Tibial artery (tissue), 4 donors: ENCODE measurements around the gene RELA.
"Not testable (repeated sequence)": the region's sequence is repeated elsewhere in the genome, so short reads cannot be mapped to it uniquely, and the experiment has no call there.

Source experiments
- DNase-seq, 2 donors: peaks; one replicate each; pipeline ENCODE4 v3.0.0-alpha.2; 2019
- H3K27ac ChIP-seq, 2 donors: fragments of 200-600 bp; sonication (generic) in 1 of 2; 1 replicate in 1 of 2; 2 replicates in 1 of 2; pipeline ENCODE4 v1.5.1; 2018 to 2019; ENCODE audit warnings: mild to moderate bottlenecking in 1 of 2
- H3K27me3 ChIP-seq, 2 donors: fragments of 200-600 bp; sonication (generic) in 1 of 2; one replicate each; pipeline versions ENCODE4 v1.5.1 to v1.6.0; 2016 to 2019
- H3K36me3 ChIP-seq, 3 donors: fragments of 200-600 bp; sonication (generic) in 2 of 3; one replicate each; pipeline ENCODE4 v1.5.1; 2016 to 2019; ENCODE audit warnings: mild to moderate bottlenecking in 2 of 3
- H3K4me1 ChIP-seq, 4 donors: fragments of 200-600 bp; sonication (generic) in 2 of 4; 1 replicate in 3 of 4; 2 replicates in 1 of 4; pipeline ENCODE4 v1.5.1; 2016 to 2019
- H3K4me3 ChIP-seq, 2 donors: fragments of 200-600 bp; sonication (generic) in 1 of 2; 1 replicate in 1 of 2; 2 replicates in 1 of 2; pipeline ENCODE4 v1.5.1; 2018 to 2019; ENCODE audit warnings: mild to moderate bottlenecking in 2 of 2
- H3K9me3 ChIP-seq, 3 donors: fragments of 200-600 bp; sonication (generic) in 1 of 3; one replicate each; pipeline ENCODE4 v1.5.1; 2016 to 2019
- CTCF ChIP-seq, 2 experiments: fragments of 200-600 bp in 1 of 2; fragments of 450-650 bp in 1 of 2; IDR thresholded peaks; one replicate each; pipeline ENCODE4 v1.5.1; 2017 to 2019; ENCODE audit warnings: antibody characterized with exemption in 2 of 2, mild to moderate bottlenecking in 1 of 2, moderate library complexity in 1 of 2
- intact Hi-C: fragments of 100-400 bp; cut with DNase I; formaldehyde crosslinking; loops from one replicate; pipeline ENCODE4 v1.15.0; 2023; ENCODE audit warnings: low total_unique reads

The RELA gene

GRCh38 chr11:65662799-65663638 is at the start of gene RELA:
Gene RELA, minus strand, starts transcription at chr11:65662916. Its CDS starts 84 bp downstream, at chr11:65662832.
- H3K4me1 ChIP-seq = peaks cover 0 to 44% (median 35%) of the 10 kb centered on the region in 4 donors
- peak in 1 of 2 experiments; percentile 13 for TF ChIP-seq CTCF (IDR thresholded peaks at IDR 0.05)
- intact Hi-C loops = loop anchor here (5.0 kb wide), 1 partner anchor 46 kb away; the partner anchor contains the start of gene PCNX3

GRCh38 chr11:65711785-65712632 is 49.3 kb upstream of the RELA start, which contains the start of gene KAT5:
Gene KAT5, plus strand, starts transcription at chr11:65712252. Its CDS starts 16 bp downstream, at chr11:65712268.
- Histone ChIP-seq H3K4me3 (peak within 1 kb of the TSS; percentile 58 to 69), H3K4me1 (peaks cover 0 to 22% (median 13%) of the 10 kb centered on the region in 4 donors), H3K27ac (peak within 1 kb of the TSS; percentile 93 to 97), H3K27me3 (no peaks in the 10 kb centered on the region), H3K36me3 (peaks cover 39 to 41% (median 40%) of the 10 kb centered on the region in 3 donors), H3K9me3 (no peaks in the 10 kb centered on the region)
- intact Hi-C loops = no loop called here
- peak; percentile 99 for DNase-seq
- TF ChIP-seq CTCF (IDR thresholded peaks at IDR 0.05) = peak; percentile 97 to 100

More at GRCh38 chr11:65662799-65663638, at the start of gene RELA:
- Histone ChIP-seq H3K9me3 (no peaks in the 10 kb centered on the region), H3K36me3 (peaks cover 34 to 39% (median 39%) of the 10 kb centered on the region in 3 donors), H3K4me3 (peak within 1 kb of the TSS; percentile 67 to 74), H3K27ac (peak within 1 kb of the TSS; percentile 95 to 97), H3K27me3 (no peaks in the 10 kb centered on the region)
- DNase-seq = peak; percentile 97 to 98

- TF ChIP-seq CTCF (IDR thresholded peaks at IDR 0.05) = no peak
- peak overlapping the region in 1 of 2 donors; percentile 97 for H3K27ac ChIP-seq
- peaks cover 23 to 26% (median 24%) of the 10 kb centered on the region in 3 donors for H3K36me3 ChIP-seq
- H3K9me3 ChIP-seq = no peaks in the 10 kb centered on the region
- no peak overlapping the region for H3K4me3 ChIP-seq
- intact Hi-C loops = no loop called here
- H3K4me1 ChIP-seq = peaks cover 0 to 22% (median 13%) of the 10 kb centered on the region in 4 donors
- DNase-seq = no peak
- no peaks in the 10 kb centered on the region for H3K27me3 ChIP-seq
Observed at GRCh38 chr11:65710421-65710820, 47.7 kb upstream of the RELA start.

DNA sequence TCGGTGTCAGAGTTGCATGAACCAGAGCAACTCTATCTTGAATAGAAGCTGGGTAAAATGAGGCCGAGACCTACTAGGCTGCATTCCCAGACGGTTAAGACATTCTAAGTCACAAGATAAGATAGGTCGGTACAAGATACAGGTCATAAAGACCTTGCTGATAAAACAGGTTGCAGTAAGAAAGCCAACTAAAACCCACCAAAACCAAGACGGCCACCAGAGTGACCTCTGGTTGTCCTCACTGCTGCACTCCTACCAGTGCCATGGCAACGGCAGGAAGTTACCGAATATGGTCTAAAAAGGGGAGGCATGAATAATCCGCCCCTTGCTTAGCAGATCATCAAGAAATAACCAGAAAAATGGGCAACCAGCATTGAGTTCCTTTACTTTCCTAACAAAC is 46.9 kb upstream of the RELA start:
- Histone ChIP-seq H3K4me3 (no peak overlapping the region), H3K36me3 (peaks cover 16 to 18% (median 16%) of the 10 kb centered on the region in 3 donors), H3K27me3 (peaks cover 0 to under 1% of the 10 kb centered on the region in 2 donors), H3K27ac (no peak overlapping the region), H3K4me1 (peaks cover 0 to 22% (median 11%) of the 10 kb centered on the region in 4 donors), H3K9me3 (no peaks in the 10 kb centered on the region)
- intact Hi-C loops = loop anchor here (10.0 kb wide), 1 partner anchor 275 kb away; no protein-coding TSS in a partner anchor
- TF ChIP-seq CTCF (IDR thresholded peaks at IDR 0.05) = no peak
- peak in 1 of 2 donors; percentile 45 for DNase-seq

- Histone ChIP-seq H3K4me1 (peaks cover 0 to 19% (median 9%) of the 10 kb centered on the region in 4 donors), H3K9me3 (no peaks in the 10 kb centered on the region), H3K27ac (no peak overlapping the region), H3K27me3 (peaks cover 0 to 6% of the 10 kb centered on the region in 2 donors), H3K4me3 (no peak overlapping the region), H3K36me3 (peaks cover 3 to 6% (median 4%) of the 10 kb centered on the region in 3 donors)
- TF ChIP-seq CTCF (IDR thresholded peaks at IDR 0.05) = no peak
- peak in 1 of 2 donors; percentile 23 for DNase-seq
- intact Hi-C loops = loop anchor here (10.0 kb wide), 1 partner anchor 276 kb away; no protein-coding TSS in a partner anchor
Observed at GRCh38 chr11:65708451-65708850, 45.7 kb upstream of the RELA start.

DNA sequence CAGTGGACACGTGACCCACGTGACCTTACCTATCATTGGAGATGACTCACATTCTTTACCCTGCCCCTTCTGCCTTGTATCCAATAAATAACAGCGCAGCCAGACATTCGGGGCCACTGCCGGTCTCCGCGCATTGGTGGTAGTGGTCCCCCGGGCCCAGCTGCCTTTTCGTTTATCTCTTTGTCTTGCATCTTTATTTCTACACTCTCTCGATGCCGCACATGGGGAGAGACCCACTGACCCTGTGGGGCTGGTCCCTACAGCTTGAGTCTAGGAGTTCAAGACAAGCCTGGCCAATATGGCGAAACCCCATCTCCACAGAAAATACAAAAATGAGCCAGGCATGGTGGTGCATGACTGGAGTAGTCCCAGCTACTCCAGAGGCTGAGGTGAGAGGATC is 44.3 kb upstream of the RELA start:
- H3K27me3 ChIP-seq = peaks cover 0 to 14% of the 10 kb centered on the region in 2 donors
- H3K36me3 ChIP-seq, H3K4me3 ChIP-seq, H3K27ac ChIP-seq, H3K9me3 ChIP-seq: not testable (repeated sequence)
- peaks cover 0 to 10% (median 0%) of the 10 kb centered on the region in 4 donors for H3K4me1 ChIP-seq
- intact Hi-C loops = loop anchor here (10.0 kb wide), 1 partner anchor 278 kb away; no protein-coding TSS in a partner anchor
- peak in 1 of 2 donors; percentile 59 for DNase-seq
